MV-4-11 (cell line): Measurements from ENCODE around the gene USH2A.
A peak's percentile ranks its signal among the peaks of the same experiment; 100 is the strongest.

Experiments used
- DNase-seq: peaks from one replicate; lab custom pipeline; 2025; lab: John Stamatoyannopoulos, UW

The USH2A gene

DNA sequence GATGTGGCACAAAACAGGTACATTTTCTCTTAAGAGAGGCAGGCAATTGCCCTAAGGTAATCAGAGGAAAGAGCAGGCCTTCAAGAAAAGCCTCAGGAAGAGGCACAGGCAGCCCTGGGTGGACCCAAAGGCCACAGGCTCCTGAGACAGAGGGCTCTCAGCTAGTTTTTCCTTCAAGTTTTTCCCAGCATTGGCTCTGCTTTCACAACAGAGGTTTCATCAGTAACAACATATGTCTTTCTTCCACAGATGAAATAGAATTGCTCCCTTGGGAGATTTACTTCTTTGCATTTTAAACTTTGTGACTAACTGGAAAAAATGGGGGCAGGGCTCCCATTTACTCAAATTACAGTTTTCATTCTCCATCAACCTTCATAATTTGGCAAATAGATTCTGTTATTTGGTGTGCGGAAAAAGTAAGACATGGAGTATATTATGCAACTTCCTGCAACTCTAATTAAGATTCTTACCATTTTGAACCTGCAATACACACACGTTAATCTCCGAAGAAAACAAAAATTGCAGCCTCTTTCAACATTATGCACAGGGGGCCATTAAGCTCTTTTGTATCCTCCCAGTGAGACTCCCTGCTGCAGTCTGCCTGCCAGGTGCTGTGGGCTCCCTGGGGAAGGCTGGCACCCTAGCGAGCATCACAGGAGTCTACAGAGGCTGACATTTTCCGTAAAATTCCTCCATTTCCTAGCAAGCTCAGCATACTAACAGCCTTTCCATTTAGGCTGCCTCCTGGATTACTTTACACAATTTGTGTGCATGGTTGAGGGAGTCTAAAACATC is 282.3 kb downstream of the USH2A start:
- no peak for DNase-seq

DNA sequence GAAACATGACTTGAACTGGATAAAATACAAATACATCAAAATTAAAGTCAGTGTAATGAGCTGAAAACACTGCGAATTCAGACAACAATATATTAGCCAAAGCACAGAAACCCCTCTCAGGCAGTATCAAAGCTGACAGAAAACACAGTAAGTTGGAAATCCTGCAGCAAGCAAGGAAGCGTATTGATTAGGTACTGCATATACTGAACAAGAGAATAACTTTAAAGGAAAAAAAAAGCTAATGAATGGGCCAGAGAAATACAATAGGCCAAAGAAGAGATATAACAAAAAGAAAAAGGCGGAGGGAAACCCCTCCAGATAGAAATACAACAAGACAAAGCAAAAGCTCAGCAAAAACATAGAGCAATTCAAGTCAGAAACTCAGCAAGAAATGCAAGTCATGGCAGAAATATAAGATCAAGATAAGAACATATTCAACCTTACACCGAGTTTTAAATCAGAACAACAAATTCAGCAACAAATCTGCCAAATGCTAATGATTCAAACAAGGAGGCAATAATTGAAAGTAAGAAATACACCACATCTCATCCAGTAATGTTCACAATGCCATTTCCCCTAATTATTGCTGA is 299.0 kb downstream of the USH2A start:
- DNase-seq: no peak

DNA sequence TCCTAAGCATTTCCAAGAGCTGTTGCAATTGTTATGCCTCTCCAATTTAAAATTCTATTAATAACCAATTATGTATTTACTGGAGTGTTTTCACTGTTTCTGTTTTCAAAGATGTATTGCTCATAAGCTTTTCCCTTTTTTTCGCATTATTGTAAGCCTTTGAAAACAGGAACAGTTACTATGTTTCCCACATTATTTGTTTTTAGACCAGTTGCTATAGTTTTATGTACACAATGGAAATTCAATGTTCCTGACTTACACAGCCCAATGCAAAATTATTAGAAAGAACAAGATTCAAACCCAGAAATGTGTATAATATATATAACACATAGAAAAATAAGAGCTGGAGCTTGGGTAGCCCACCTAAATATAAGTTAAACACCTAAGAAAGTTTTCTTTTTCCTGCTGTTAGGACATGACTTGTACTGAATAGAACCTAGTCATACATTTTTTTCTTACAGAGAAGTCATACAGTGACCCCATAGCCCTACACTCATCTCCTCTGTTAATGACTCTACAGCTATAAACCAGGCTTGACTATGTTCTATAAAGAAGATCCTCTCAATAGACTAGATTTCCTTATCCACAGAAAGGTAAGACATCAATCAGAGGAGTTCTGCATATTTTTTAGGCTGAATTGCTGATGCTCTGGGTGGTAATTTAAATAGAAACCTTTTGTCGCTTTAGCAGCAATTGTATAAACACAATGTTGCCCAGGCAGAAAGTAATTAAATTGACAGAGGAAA is 299.6 kb downstream of the USH2A start:
- DNase-seq: no peak

DNA sequence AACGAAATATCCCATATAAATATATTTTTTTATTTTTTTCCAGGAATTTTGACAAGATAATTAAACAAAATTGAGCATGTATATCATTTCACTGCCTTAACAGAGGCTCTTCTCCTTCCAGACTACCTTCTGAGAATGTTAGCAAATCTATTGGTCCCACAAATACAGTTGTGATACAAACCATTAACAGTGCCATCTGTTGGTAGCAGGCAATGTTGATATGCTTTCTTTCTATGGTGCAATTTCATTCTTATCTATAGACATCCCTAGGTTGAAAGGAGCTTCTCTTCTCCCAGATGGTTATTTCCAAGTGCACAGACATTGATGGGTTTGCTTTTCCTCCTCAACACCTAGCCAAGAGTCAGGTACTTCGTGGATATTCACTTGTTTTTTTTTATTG is 303.6 kb downstream of the USH2A start:
- peak; percentile 55 for DNase-seq

DNA sequence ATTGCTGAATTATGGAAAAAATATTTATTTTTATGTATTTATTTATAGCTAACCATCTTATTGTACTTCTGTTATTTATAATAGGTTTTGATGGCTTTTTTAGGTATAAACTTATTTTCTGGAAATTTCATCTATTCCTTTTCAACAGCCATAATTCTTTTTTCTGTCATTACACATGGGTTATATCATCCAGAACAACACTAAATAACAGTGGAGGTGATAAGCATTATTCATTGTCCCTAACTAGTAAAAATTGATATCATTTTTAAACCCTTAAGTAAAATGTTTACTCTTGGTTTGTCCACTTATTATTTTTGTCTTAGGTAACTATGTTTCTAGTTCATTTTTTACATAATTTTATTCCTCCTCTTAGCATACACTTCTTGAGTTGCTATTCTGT is 309.1 kb downstream of the USH2A start:
- DNase-seq: no peak

DNA sequence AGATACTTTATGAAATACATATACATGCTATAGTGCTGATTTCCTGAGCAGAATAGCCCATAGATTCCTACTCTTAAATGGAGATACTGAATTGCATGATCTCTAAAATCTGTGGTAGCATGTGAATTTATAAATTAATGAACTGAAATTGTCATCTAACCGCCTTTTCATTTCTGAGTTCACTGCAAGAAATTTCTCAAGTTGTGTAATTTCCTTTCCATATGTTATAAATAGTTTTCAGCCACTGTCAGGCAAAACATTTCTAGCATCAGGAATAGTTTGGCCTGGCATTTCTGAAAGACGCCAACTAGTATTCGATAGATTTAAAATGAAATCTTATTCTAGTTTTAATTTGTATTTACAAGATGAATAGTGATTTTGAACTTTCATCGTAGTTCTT is 310.1 kb downstream of the USH2A start:
- peak; percentile 77 for DNase-seq

DNA sequence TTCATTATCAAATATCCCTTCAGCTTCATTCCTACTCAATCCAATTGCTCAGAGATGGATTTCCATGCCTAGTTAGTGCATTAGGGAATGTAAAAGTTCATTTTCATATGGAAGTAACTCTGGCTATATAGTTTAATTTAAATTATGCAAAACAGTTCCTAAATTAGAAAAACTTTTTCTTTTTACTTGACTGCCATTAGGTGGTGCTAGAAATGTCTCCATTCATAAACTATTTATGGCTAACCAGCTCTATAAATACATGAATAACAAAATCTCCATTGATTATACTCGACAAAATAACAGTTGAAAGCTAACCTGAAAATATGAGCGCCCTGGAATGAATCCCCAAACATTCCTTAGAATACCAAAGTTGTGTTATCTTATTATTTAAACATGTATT is 311.4 kb downstream of the USH2A start:
- DNase-seq: peak; percentile 24

DNA sequence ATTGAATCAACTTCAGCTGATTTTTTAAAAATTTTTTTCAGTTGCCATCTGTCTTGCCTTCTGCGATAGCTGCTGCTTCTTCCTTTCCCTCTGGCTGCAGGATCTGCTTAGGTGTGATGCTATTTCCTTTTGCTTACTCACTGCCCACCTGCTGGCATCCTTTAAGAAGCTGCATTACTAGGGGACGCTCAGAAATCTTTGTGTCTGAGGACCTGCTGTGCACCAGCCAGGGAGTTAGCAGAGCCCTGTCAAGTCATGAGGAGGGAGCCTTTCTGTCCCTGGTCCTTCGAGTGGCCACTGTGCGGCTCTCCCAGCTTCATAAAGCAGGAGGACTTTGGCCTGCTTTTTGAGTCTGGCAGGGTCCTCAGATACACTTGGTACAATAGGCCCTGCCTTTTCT is 327.8 kb downstream of the USH2A start:
- DNase-seq: no peak

DNA sequence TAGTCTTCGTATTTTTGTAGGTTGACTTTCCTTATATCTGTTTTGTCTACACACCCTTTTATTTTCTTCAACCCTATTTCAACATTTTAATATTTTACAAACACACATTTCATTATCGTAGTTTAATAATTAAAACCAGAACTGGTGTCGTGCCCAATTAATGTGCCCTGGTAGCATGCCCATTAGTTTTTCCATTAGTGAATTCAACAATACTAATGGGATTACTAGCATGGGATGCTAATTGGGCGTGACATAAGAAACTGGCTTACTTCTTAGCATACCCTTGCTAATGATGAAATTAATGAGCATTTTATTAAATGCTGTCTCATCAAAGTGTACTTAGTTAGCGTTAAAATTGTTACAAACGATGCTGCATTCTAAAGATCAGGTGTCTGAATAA is 332.7 kb downstream of the USH2A start:
- no peak for DNase-seq

DNA sequence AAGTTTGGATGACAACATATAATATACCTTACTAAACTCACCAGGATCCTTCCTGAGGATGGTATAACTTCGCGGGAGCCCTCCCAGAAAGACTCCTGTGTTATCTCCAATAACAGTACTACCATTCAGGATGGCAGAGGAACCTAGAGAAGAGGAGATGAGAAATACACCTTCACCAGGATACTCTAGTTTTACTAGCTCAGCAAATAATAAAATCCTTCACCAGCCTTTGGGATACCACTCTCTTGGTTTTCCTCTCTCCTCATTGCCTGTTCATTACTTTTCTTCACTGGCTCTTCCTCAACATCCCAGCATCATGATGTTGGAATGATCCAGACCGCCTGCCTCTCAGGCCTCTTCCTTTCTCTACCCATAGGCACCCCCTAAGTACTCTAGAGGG is 336.6 kb downstream of the USH2A start:
- no peak for DNase-seq

DNA sequence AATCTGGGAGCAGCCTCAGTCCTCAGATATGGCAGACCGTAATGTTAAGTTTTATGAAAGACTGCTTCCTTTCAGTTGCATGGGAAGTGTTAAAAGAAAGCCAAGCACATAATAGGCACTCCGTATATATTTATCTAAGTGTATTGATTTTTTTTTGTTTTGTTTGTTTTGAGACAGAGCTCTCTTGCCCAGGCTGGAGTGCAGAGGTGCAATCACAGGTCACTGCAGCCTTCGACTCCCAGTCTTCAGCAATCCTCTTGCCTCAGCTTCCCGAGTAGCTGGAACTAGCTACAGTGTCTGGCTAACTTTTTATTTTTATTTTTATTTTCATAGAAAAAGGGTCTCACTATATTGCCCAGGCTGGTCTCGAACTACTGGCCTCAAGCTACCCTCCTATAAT is 341.8 kb downstream of the USH2A start:
- DNase-seq: no peak

DNA sequence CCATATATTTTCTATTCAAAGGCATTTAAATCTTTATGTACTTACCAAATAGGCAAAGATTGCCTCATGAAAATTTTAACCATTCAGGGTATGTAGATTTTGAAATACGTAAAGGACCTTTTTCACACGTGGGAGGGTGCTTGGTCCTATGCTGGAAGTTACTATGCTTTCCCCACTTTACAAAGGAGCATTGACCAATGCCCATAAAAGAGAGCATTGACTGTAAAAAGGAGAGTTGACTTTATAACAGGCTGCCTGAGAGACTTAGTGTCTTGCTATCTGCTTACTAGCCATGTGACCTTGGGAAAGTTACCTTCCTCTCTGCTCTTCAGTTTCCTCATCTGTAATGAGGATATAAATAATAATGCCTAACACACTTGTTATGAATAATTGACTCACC is 346.5 kb downstream of the USH2A start:
- no peak for DNase-seq

DNA sequence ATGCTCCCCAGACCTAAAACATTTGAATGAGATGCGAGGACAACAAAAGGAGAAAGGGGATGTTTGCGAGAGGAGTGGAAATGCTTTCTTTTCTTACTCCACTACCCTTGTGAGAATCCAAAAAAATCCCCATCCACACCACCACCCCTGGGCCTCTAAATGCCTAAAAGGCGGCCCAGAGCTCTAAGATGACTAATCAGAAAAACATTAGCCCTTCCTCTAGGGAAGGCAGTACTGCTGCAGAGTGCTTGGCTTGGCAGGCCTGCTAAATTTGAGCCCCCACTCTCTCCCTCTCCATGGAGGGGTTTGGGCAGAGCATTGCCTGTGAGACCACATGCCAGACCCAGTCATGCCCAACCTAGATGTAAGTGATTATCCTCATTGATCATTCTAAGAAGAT is 347.9 kb downstream of the USH2A start:
- no peak for DNase-seq

DNA sequence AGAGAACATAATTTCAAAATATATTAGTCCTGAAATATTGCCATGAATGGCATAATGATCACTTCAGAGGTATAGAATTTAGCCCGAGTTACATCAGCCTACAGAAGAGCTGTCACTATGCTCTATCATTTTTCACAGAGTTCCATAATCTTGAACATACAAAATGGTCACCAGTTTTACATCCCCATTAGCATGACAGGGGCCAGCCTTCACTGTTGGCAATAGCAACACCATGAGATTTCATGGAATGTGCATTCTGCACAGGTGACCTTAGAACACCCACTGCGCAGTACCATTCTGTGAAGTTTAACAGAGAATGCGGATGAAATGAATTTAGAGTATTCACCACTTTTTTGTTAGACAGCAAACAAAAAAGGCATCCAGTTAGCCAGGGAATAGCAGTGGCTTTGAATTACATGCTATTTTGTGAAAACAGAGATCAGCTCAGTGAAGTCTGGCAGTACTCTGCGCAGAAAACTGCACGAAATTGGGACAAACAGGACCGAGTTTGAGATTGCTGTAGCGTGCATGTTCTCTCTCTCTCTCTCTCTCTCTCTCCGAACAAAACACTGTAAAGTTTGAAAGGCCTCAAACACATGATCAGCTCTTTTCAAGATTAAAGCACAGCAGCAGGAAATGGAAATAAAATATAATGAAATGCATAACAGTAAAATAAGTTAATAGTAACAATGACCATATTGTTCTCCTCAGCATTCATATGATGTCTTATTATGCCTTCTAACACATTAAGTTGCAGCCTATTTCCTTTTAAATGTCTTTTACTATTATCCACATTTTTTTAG is 349.3 kb downstream of the USH2A start:
- no peak for DNase-seq

DNA sequence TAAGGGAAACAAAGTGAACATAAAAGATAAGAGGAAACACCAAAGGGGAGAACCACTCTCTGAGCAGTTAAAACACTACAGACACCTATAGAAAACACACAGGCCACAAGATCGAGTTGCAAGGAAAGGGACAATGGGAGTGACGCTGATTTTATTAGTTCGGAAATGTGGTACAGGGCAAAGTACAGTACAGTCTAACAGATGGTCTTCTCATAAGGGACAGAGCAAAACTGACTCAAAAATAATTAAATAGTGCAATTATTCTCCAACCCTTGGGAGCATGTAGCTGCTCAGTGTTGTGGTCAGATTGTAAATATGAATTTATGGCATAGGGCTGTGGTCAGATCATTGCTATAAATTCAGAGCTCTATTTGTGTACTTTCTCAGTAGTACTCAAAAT is 352.0 kb downstream of the USH2A start:
- DNase-seq: no peak

DNA sequence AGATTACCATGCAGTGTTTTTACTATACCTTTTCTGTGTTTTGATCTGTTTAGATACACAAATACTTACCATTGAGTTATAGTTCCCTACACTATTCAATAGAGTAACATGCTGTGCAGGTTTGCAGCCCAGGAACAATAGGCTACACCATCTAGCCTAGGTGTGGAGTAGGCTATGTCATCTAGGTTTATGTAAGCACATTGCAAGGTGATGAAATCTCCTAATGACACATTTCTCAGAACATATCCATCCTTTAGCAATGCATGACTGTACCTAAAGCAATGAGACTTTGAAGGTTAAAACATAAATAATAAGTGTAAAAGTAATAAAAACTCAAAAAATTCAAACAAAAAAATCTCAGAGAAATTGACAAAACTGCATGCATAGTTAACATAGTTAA is 358.6 kb downstream of the USH2A start:
- DNase-seq: no peak

DNA sequence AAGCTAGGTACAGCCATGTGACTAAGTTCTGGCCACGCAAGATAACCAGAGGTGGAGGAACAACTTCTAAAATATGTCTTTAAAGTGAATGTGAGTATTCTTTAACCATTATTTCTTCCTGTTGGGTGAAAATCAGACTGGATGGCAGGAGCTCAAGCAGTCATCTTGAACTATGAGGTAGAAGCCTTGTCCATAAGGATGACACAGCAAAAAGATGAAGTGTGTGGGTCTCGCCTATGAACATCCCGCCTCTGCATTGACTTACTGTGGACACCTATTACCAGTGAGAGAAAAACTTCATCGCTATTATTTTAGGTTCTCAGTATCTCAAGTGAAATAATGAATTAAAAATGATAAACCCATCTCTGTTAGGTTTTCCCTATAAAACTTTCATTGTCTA is 365.3 kb downstream of the USH2A start:
- no peak for DNase-seq

DNA sequence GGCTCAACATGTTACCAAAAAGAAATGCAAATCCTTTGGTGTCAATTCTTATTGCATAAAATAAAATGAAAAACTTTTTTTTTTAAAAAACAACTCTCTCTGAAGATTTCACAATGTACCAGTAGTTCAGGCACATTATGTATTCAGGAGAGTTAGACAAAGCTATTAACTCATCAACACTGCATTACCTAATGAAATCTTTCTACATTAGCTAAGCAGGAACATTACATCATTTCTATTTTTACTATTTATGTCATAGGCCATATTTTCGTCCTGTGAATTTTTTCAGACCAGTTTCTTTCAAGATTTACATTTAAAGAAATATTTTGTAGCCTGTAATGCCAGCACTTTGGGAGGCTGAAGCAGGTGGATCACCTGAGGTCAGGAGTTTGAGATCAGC is 366.2 kb downstream of the USH2A start:
- no peak for DNase-seq

DNA sequence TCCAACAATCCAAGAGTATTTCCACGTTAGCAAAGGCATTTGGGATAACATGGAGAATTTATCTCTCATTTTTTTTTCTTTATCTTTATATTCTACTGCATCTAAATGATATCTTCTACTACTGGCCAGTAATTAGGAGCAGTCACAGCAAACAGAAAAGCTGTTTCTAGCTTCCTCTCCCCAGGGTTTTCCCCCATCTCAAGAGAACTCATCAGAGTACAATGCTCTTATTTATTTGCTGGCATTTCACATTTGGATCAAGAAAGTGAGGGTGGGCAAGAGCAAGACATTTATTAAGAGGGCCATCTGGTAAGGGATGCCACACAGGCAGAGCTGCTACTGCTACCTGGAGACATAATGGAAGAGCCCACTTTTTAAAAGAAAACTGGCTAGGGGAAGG is 368.2 kb downstream of the USH2A start:
- no peak for DNase-seq

DNA sequence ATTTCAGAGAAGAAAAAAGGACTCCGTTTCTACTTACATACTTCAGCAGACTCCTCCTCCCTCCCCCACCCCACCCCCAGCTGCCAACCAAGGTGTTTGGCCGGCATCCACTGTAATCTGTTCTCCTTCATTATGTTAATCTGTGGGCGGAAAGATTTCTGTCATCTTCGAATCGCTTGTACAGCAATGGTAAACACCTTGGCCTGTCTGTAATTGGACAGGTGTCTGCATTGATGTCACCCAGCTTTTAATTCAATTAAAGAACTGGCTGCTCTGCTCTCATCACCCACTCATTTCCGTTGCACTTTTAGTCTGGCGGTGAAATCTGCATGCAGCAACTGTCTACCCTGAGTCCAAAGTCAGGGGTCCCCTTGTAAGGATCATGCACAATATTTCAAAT is 368.6 kb downstream of the USH2A start:
- no peak for DNase-seq

DNA sequence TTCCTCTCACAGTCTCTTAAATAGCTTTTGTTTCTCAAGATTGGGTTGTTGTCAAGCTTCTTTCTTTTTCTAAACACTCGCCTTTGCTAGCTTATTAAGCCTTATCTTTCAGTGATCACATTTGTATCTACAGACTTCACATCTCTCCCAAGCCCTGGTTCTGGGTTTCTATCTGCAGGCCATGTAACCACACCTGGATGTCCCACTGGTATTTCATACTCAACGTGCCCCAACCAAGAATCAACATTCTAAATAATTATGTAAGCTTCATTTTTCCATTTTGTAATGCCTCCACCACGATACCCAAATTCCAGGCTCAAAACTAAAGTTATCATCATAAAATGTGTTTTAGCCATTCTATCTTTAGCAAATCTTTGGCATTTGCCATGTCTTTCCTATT is 372.2 kb downstream of the USH2A start:
- DNase-seq: no peak

DNA sequence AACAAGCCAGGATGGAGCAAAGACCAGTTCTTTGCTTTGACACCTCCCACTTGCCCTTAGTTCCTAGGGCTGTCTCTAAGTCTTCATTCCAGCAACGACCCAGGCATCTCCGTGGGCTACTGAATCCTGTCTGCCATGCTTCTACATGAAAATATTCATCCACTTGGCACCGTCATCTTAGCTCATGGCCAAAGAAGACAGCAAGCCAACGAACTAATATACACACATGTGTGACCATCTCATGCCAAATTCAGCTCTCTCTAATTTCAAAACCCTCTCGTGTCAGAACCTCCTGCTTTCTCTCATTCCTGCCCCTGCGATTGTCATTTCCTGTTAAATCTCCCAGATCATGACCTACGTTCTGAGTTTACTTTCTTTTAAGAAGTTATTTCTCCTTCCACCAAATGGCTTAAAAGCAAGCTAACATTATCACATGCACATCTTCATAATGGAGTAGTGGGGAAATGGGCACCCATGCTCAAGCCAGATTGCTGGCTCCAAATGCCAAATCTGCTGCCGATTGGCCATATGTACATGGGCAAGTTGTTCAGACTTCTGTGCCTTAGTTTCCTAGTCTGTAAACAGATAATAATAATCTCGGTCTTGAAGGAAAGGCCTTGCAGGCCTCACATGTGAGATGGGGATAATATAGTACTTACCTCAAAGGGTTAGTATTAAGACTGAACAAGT is 373.4 kb downstream of the USH2A start:
- no peak for DNase-seq
